Kidney glomerular epithelial cell (primary cell): ENCODE measurements around the gene XRN1.
"Not testable (repeated sequence)": the region's sequence is repeated elsewhere in the genome, so short reads cannot be mapped to it uniquely, and the experiment has no call there.

ENCODE experiments used
- DNase-seq: peaks from one replicate; lab custom pipeline; 2025; lab: John Stamatoyannopoulos, UW

The XRN1 gene

GRCh38 chr3:142447852-142448823, at the start of gene XRN1:
Gene XRN1, minus strand, starts transcription at chr3:142448037. Its CDS starts 93 bp downstream, at chr3:142447944.
- peak; percentile 83 for DNase-seq

DNA sequence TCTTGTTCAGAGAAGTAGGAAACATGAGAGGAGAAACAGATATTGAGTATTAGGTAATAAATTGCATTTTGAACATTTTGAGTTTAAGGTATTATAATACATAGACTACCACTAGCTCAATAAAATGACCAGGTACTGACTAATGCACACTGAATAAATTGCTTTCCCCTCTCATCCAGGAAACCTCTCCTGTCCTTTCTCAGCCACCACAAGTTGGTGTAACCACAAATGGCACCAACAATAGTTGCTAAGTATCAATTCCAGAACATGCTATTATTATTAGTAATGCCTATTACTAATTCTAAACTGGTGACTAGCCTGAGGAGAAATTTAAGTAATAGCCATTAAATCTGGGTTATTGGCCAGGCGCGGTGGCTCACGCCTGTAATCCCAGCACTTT, 47.3 kb upstream of the XRN1 start:
- DNase-seq = no peak

DNA sequence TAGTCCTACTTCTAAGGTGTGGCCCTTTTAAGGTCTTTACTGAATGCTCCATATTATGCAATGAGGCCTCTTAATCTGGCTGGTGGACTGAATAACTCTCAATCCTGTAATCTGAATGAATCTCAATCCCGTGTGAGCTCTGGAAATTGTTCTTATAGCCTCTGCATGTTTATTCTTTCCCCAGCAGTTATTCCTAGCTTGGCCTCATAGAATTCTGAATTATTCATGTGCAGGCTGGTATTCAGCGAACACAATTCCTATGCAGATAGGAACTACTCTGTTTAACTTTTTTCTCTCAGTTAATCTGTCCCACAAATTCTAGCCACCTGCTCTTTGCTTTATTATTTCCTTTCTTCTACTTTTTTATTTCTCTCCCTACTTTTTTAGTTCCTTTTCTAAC, 44.3 kb upstream of the XRN1 start:
- DNase-seq = no peak

GRCh38 chr3:142489572-142490323, 41.9 kb upstream of the XRN1 start:
- no peak for DNase-seq

- DNase-seq = no peak
Observed at GRCh38 chr3:142484912-142485435, 37.1 kb upstream of the XRN1 start.

- DNase-seq = no peak
Observed at GRCh38 chr3:142481196-142481595, 33.4 kb upstream of the XRN1 start.

GRCh38 chr3:142470826-142471225, 23.0 kb upstream of the XRN1 start:
- no peak for DNase-seq

DNA sequence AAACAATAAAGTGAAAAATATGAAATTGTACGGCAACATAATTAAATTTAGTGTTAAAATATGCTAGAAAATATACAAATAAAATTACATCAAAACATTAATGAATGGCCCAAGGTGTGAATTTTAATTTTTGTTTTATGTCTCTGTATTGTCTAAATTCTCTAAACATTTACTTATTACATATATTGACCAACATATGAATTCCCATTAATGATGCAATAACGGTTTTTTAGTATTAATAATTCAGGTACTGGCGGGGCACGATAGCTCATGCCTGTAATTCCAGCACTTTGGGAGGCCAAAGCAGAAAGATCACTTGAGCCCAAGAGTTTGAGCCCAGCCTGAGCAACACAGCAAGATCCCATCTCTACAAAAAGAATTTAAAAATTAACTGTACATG, 20.6 kb upstream of the XRN1 start:
- no peak for DNase-seq

DNA sequence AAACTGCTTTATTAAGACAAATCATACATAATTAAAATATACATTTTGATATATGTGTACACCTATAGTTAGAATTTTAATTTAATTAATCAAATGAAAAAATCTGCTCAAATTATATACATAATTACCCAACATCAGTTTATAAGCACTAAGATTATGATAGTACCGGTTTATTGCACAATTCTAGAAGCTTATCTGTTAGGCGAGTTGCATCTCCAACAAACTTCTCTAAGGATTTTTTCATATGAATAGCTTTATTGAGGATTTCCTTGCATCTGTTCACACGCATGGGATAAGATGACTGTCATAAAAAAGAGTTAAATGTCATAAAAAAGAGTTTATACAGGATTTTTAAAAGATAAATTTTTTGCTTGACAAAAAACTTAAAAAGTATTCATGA, 19.9 kb upstream of the XRN1 start:
- no peak for DNase-seq

DNA sequence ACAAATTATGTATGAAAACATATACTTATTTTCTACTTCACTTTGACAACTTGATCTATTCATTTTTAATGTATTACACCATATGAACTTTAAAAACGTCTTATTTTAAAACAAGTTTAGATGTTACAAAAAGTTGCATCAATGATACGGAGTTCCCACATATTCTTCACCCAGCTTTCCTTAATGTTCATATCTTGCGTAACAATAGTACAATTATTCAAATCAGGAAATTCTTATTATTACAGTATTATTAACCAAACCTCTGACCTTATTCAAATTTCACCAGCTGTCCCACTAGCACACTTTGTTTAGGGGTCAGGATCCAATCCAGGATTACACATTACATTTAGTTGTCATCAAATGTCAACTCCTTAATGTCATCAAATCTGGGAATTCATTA, 12.9 kb upstream of the XRN1 start:
- no peak for DNase-seq

- no peak for DNase-seq
Observed at GRCh38 chr3:142459929-142460328, 12.1 kb upstream of the XRN1 start.

- DNase-seq = no peak
Observed at GRCh38 chr3:142459096-142459495, 11.3 kb upstream of the XRN1 start.

DNA sequence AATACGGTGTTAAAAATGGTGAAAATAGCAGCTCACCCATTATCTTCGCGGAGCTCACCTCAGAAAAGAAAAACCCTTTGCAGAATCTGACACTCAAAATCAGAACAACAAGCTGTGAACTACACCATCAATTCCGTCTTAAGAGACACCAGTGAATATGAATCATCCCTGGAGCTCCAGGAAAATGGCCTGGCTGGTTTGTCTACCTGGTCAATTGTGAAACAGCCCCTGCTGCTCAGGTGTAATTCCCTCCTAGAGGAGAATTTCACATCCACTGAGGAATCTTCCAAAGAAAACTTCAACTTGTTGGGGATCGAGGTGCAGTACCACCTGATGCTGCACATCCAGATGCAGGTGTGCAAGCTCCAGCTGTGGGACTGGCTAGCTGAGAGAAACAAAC, 3.0 kb upstream of the XRN1 start:
- no peak for DNase-seq

DNA sequence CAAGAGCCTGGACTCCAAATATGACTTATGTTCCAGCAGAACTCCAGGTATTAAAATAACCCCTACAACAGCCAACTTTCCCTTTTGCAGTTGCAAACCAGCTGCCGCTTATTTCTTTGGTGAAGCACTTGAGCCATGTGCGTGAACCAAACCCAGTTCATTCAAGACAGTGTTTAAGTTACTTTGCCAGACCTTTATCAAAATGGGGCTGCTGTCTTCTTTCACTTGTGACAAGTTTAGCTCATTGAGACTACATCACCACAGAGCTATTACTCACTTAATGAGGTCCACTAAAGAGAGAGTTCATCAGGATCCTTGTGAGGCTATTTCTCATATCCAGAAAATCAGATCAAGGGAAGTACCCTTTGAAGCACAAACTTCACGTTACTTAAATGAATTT, 2.4 kb upstream of the XRN1 start:
- no peak for DNase-seq

DNA sequence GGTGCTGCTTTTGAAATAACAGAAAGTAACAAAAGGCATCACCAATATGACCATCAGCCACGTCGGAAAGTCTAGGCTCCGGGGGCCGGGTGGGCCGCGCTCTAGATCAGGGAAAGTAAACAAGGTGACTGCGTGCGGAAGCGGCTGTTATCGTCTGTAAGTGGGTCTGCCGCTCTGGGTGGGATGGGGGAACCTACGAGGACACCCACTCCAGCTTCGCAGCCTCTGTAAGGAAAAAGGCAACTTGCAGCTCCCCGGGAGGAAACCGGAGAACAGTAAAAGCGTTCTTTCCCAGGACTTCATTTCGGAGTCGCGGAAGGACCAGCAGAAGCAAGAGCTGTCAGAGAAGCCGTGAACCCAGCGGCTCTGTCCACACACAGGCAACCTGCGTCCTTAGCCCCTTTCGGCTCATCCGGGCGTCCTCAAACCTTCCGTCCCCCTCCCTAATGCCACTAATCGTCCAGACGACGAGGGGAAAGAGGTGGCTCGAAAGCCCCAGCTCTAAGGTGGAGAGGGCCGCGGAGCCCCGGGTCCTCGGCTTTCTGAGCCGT, 461 bp downstream of the XRN1 start:
- no peak for DNase-seq

DNA sequence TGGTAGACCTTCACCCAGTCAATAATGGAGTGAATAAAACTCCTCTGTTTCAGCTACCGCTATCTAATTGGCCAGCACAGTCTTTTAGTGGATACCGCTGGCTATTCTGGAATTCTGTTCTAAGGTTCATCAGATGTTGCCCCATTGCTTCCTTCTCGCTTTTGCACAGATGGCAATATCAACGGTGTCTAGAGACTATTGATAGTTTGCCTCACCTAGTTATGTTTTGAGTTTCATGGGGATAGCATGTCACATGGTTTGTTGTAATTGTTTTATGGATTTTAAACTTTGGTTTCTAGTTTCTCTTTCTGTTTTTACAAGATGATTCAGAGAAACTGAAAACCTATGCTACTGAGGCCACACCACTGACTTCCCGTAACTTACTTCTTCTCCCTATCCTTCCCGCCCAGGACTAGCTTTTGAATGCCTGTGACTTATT, 2.0 kb downstream of the XRN1 start:
- DNase-seq = peak; percentile 39

DNA sequence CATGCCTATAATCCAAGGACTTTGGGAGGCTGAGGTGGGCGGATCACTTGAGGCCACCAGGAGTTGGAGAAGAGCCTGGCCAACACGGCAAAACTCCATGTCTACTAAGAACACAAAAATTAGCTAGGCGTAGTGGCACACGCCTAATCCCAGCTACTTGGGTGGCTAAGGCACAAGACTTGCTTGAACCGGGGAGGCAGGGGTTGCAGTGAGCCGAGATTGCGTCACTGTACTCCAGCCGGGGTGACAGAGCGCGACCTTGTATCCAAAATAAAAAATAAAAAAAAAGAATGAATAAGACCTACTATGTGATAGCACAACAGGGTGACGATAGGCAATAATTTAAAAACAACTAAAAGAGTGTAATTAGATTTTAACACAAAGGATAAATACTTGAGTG, 3.5 kb downstream of the XRN1 start:
- DNase-seq = no peak

DNA sequence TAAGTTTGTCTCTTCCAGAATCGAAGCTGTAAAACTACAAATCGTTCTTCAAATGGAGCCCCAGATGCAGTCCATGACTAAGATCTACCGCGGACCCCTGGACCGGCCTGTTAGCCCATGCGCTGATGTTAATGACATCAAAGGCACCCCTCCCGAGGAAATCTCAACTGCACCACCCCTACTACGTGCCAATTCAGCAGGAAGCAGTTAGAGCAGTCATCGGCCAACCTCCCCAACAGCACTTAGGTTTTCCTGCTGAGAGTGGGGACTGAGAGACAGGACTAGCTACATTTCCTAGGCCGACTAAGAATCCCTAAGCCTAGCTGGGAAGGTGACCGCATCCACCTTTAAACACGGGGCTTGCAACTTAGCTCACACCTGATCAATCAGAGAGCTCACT, 4.8 kb downstream of the XRN1 start:
- DNase-seq = not testable (repeated sequence)

DNA sequence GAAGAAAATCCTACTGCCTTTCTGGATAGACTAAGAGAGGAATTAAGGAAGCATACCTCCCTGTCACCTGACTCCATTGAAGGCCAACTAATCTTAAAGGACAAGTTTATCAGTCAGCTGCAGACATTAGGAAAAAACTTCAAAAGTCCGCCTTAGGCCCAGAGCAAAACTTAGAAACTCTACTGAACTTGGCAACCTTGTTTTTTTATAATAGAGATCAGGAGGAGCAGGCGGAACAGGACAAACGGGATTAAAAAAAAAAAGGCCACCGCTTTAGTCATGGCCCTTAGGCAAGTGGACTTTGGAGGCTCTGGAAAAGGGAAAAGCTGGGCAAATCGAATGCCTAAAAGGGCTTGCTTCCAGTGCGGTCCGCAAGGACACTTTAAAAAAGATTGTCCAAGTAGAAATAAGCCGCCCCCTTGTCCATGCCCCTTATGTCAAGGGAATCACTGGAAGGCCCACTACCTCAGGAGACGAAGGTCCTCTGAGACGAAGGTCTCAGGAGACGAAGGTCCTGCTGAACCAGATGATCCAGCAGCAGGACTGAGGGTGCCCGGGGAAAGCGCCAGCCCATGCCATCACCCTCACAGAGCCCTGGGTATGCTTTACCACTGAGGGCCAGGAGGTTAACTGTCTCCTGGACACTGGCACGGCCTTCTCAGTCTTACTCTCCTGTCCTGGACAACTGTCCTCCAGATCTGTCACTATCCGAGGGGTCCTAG, 8.2 kb downstream of the XRN1 start:
- not testable (repeated sequence) for DNase-seq

DNA sequence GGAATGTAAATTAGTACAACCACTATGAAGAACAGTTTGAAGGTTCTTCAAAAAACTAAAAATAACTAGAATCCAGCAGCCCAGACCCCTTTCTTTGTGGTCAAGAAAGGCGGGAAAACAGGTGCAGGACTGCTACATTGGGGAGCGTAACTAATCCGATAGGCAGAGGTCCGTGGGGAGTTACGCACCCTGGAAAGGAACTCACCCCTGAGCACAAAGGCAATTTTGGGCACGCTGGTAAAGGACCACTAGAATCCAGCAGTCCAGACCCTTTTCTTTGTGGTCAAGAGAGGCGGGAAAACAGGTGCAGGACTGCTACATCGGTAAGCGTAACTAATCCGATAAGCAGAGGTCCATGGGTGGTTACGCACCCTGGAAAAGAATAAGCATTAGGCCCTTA, 9.7 kb downstream of the XRN1 start:
- DNase-seq = not testable (repeated sequence)

DNA sequence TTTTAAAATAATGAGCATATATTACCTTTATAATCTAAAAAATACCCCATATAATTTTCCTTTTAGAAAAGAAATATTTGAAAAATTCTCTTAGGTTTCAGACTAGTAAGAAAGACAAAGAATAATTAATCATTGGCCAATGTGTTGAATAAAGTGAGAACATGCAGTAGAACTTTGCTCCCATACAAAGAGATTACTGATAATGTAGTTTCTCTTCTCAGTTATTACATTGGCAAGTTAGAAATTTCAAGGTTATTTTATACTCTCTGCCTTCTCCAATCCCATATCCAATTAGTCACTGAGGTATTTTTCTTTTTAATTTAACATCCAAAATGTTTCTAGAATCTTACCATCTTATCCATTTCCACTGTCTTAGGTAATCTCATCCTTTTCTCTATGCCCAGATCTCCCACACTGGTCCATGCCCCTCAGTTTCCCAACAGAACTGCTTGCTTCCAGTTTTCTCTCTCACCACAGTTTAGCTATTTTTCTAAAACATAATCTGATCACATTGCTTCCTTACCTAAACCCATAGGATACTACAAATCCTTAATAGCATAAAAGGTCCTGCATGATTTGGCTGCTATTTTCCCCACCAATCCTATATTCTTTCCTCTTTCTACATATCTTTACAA, 10.8 kb downstream of the XRN1 start:
- no peak for DNase-seq
